AG10803 (cell line): ENCODE measurements around the gene TRIP13.

Source experiments
- DNase-seq: peaks from one replicate; pipeline ENCODE4 v3.0.0; 2010; ENCODE audit warnings: low read depth
- H3K4me3 ChIP-seq: 2 replicates; pipeline ENCODE4 v1.5.1; 2011; ENCODE audit warnings: mild to moderate bottlenecking, low read length, control low read depth
- TF ChIP-seq, protein P1 (sequence below): conservative IDR thresholded peaks from 2 replicates; pipeline ENCODE4 v1.5.1; 2011; ENCODE audit warnings: mild to moderate bottlenecking, low read length, control low read depth, inconsistent platforms

The TRIP13 gene

DNA sequence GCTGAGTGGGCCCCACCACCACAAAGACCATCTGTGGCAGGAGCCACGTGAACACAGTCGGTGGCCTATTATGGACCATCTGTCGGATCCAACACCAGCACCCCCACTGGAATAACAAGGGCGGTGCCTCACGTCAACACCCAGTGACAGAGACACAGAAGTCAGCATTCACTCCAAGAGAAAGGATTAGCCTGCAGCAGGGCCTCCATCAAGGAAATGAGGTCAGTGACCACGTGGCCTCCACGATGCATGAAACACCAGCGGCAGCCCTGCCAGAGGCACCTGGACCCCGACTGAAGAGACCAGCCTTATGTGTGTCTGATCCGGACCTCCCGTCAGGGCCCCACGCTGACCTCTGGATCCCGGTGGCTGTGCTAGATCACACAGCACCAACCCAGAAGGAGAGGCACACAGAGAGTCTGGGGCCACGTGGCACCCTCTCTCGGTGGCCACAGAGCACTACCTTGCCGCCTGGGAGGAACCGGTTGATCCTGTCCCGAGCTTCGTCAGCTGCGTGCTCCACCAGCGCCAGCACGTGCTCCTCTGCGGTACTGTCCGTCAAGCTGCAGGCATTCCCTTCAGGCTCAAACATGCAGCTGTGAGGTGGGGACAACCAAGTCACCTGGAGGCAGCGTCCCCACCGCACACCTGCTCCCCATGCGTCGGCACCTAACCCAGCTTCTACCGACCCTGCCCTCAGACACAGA is 9.1 kb upstream of the TRIP13 start:
- no peak for DNase-seq
- TF ChIP-seq, protein P1, sequence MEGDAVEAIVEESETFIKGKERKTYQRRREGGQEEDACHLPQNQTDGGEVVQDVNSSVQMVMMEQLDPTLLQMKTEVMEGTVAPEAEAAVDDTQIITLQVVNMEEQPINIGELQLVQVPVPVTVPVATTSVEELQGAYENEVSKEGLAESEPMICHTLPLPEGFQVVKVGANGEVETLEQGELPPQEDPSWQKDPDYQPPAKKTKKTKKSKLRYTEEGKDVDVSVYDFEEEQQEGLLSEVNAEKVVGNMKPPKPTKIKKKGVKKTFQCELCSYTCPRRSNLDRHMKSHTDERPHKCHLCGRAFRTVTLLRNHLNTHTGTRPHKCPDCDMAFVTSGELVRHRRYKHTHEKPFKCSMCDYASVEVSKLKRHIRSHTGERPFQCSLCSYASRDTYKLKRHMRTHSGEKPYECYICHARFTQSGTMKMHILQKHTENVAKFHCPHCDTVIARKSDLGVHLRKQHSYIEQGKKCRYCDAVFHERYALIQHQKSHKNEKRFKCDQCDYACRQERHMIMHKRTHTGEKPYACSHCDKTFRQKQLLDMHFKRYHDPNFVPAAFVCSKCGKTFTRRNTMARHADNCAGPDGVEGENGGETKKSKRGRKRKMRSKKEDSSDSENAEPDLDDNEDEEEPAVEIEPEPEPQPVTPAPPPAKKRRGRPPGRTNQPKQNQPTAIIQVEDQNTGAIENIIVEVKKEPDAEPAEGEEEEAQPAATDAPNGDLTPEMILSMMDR, result no peak
- H3K4me3 ChIP-seq, result no peak overlapping the region

DNA sequence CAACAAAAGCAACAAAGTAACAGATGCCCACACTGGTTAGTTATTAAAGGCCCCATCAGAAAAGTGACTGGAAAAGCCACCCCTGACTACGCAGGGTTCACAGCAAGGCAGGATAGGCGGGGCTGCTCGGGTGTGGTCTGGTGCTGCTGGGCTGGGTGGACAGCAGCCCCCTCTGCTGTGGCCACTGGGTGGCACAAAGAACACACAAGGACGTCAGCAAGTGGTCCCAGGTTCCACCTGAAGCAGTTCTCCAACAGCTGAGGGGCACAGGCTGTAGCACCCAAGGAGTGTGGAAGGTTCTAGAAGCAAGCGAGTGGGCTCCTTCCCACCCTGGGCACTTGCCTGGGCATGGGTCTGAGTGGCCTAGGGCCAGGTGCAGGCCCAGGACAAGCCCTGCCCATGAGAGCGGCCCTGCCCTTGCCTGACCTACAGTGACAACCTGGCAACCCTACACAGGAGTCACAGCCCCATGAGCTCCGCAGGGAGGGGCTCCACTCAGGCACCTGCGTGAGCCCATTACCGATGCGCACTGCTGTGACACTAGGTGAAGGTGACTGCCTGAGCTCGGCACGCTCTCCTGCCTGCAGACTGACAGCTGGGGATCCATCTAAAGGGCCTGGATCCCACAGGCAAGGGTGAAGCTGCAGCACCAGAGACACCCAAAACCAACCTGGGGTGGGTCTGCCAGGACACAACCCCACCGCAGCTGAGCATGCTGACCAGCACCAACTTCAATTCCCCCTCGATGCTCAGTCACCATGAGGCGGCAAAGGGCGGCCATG is 8.1 kb upstream of the TRIP13 start:
- TF ChIP-seq, protein P1, result no peak
- no peak overlapping the region for H3K4me3 ChIP-seq
- DNase-seq, result no peak

- DNase-seq, result no peak
- TF ChIP-seq, protein P1, result no peak
- no peak overlapping the region for H3K4me3 ChIP-seq
Measured at GRCh38 chr5:885127-885442, 7.6 kb upstream of the TRIP13 start.

- TF ChIP-seq, protein P1, result no peak
- H3K4me3 ChIP-seq, result no peak overlapping the region
- no peak for DNase-seq
Measured at GRCh38 chr5:885529-885928, 7.2 kb upstream of the TRIP13 start.

- no peak for DNase-seq
- no peak overlapping the region for H3K4me3 ChIP-seq
- TF ChIP-seq, protein P1, result no peak
Measured at GRCh38 chr5:886036-886435, 6.6 kb upstream of the TRIP13 start.

- TF ChIP-seq, protein P1, result no peak
- no peak for DNase-seq
Measured at GRCh38 chr5:886716-887325, 5.9 kb upstream of the TRIP13 start.

More at GRCh38 chr5:886716-887325, 5.9 kb upstream of the TRIP13 start:
- no peak overlapping the region for H3K4me3 ChIP-seq
